GM06990 (cell line): ENCODE data around the gene NXPH2.

Experiments used
- DNase-seq: peaks from one replicate; pipeline ENCODE4 v3.0.0-alpha.2; 2011; ENCODE audit not compliant: insufficient read length; ENCODE audit errors: extremely low read depth
- H3K27me3 ChIP-seq: replicated peaks from 2 replicates; pipeline ENCODE4 v1.6.0; 2011; ENCODE audit warnings: low read length; ENCODE audit not compliant: control insufficient read depth, insufficient read depth
- H3K36me3 ChIP-seq: 2 replicates; pipeline ENCODE4 v1.5.1; 2011; ENCODE audit warnings: low read length; ENCODE audit not compliant: control insufficient read depth, insufficient read depth
- H3K4me3 ChIP-seq: replicated peaks from 2 replicates; pipeline ENCODE4 v1.5.1; 2011; ENCODE audit warnings: low read depth, mild to moderate bottlenecking, control low read depth, low read length
- TF ChIP-seq, protein P1 (sequence below): IDR thresholded peaks from 2 replicates; pipeline ENCODE4 v1.5.1; 2011; ENCODE audit warnings: low read length, control low read depth, mild to moderate bottlenecking, inconsistent platforms; ENCODE audit not compliant: insufficient read depth, poor library complexity, severe bottlenecking

NXPH2 gene

DNA sequence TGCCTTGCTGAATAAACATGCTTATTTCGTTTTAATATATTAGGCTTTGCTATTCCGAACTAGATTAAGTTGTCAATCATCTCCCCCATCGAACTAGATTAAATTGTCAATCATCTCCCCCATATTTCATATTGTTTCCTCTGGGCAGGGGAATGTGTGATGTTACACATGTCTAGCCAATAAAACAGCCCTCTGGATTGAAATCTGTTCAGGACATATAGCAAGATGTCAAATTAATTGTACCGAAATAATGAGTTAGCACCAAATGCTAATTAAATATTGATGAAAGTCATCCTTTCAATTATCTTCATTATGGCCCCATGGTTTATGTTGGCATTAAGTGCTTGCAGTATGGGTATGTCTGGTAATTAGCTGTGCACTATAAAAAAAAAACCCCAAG is 143.1 kb downstream of the NXPH2 start:
- Histone ChIP-seq H3K4me3 (no peak overlapping the region), H3K27me3 (no peaks in the 10 kb centered on the region), H3K36me3 (no peaks in the 10 kb centered on the region)
- TF ChIP-seq, protein P1, sequence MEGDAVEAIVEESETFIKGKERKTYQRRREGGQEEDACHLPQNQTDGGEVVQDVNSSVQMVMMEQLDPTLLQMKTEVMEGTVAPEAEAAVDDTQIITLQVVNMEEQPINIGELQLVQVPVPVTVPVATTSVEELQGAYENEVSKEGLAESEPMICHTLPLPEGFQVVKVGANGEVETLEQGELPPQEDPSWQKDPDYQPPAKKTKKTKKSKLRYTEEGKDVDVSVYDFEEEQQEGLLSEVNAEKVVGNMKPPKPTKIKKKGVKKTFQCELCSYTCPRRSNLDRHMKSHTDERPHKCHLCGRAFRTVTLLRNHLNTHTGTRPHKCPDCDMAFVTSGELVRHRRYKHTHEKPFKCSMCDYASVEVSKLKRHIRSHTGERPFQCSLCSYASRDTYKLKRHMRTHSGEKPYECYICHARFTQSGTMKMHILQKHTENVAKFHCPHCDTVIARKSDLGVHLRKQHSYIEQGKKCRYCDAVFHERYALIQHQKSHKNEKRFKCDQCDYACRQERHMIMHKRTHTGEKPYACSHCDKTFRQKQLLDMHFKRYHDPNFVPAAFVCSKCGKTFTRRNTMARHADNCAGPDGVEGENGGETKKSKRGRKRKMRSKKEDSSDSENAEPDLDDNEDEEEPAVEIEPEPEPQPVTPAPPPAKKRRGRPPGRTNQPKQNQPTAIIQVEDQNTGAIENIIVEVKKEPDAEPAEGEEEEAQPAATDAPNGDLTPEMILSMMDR, result no peak
- DNase-seq, result no peak

DNA sequence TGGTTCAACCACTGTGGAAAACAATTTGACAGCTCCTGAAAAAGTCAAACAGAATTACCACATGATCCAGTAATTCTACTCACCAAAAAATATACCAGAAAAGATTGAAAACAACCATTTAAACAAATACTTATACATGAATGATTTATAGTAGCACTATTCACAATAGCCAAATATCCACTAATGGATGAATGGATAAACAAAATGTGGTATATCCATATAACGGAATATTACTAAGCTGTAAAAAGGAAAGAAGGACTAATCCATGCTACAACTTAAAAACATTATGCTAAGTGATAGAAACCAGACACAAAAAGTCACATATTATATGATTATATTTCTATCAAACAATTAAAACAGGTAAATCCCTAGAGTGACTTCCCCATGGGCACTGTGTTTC is 147.1 kb downstream of the NXPH2 start:
- Histone ChIP-seq H3K27me3 (no peaks in the 10 kb centered on the region), H3K4me3 (no peak overlapping the region), H3K36me3 (no peaks in the 10 kb centered on the region)
- DNase-seq, result no peak
- TF ChIP-seq, protein P1, result no peak

DNA sequence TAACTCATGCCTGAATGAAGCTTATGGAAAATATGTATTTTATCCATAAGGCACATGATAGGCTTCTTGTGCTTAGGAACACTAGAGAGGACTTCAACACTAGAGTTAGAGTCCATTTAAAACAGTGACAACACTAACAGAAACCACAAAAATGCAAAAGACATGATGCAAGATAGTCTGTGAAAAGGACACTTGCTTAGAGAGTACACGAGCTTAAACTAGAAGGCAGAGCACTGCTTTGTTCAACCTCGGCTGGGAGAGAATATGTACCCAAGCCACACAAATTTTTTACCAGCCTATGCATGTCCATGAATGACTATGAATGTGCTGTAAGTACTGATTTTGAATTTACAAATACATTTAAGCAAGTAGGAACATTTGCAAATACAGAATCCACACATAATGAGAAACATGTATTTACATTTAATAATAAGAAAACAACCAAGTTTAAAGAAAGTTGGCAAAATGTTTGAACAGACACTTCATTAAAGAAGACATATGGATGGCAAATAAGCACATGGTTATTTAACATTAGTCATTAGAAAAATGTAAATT is 148.0 kb downstream of the NXPH2 start:
- TF ChIP-seq, protein P1, result no peak
- no peaks in the 10 kb centered on the region for H3K27me3 ChIP-seq
- no peak for DNase-seq
- no peaks in the 10 kb centered on the region for H3K36me3 ChIP-seq
- no peak overlapping the region for H3K4me3 ChIP-seq

DNA sequence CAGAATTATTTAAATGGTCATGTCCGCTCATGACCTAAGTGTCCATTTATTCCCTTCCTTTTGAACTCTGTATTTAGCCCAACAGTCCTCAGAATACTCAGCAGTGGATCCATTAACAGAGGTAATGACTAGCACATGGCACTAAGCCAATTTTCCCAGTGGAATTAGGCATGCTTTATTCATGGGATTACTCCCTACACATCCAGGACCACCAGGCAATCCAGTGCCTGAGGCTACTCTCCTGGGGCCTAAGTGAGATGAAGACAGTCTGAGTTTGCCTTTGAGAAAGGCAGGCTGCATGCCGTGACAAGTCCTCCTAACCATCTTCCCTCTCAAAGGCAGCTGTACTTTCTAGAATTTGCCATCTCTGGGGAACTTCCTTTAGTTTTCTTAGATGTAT is 150.0 kb downstream of the NXPH2 start:
- DNase-seq, result no peak
- no peak overlapping the region for H3K4me3 ChIP-seq
- TF ChIP-seq, protein P1, result no peak
- no peaks in the 10 kb centered on the region for H3K27me3 ChIP-seq
- no peaks in the 10 kb centered on the region for H3K36me3 ChIP-seq

DNA sequence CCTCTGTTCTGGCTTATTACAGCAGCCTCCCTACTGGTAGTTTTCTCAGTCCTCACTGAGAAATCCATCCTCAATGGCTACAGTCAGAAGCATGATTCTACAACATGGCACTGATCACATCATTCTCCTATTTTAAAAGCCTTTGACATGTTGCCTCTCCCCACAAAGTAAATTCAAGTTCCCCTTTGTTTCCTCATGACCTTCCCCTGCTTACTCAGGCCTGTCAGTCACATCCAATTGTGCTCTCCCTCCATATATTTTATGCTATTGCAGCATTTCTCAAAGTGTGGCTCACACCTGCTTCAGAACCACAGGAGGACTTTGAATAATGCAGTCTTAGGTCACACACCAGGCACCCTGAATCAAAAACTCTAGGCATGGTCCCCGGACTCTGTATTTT is 154.0 kb downstream of the NXPH2 start:
- Histone ChIP-seq H3K36me3 (no peaks in the 10 kb centered on the region), H3K27me3 (no peaks in the 10 kb centered on the region), H3K4me3 (no peak overlapping the region)
- DNase-seq, result no peak
- TF ChIP-seq, protein P1, result no peak

DNA sequence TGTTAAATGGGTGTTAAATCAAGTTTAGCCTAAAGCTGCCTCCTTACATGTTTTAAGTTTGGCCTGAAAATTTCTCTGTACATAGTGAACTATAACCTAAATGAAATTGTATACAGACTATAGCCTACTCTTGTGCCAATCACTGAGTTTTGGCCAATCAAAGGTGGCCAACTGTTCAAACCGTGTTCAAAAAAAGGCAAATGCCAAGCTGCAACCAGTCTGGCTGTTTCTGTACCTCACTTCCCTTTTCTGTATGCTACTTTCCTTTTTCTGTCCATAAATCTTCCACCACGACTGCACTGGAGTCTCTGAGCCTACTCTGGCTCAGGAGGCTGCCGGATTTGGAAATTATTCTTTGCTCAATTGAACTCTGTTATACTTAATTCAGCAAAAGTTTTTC is 157.6 kb downstream of the NXPH2 start:
- Histone ChIP-seq H3K4me3 (no peak overlapping the region), H3K36me3 (no peaks in the 10 kb centered on the region), H3K27me3 (no peaks in the 10 kb centered on the region)
- DNase-seq, result no peak
- TF ChIP-seq, protein P1, result no peak
